H1 (cell line): ENCODE results near the gene TRIM7. TPM values are rescaled to one million over a fixed set of nuclear protein-coding genes. Genes with fewer than 3 reads are reported as not detected.

ENCODE experiments used
- CTCF ChIA-PET: fragments of 300-600 bp; sonication (Branson Sonifier 250); formaldehyde crosslinking; loops from one replicate; lab custom pipeline; 2021; ENCODE audit not compliant: partially characterized antibody; lab: Charles Lee
- POLR2A ChIA-PET: fragments of 300-600 bp; sonication (Branson Sonifier 250); formaldehyde crosslinking; loops from one replicate; lab custom pipeline; 2021; ENCODE audit warnings: inconsistent platforms; ENCODE audit not compliant: partially characterized antibody; lab: Charles Lee
- DNase-seq, 2 experiments: peaks; one replicate each; pipeline versions ENCODE4 v3.0.0 to v3.0.0-alpha.2; 2010 to 2022; ENCODE audit warnings: low spot score in 2 of 2, low read depth in 1 of 2, mixed read lengths in 1 of 2
- FAIRE-seq: peaks from 2 replicates; lab custom pipeline; 2011; peaks lifted over from hg19 to GRCh38; lab: Jason Lieb, UNC
- H2AFZ ChIP-seq: 2 replicates; pipeline ENCODE4 v1.8.1; 2012; ENCODE audit warnings: low read length, inconsistent platforms
- H2AK5ac ChIP-seq: 2 replicates; pipeline ENCODE4 v1.6.1; 2013; ENCODE audit warnings: low read depth, low read length
- H2BK120ac ChIP-seq: replicated peaks from 2 replicates; pipeline ENCODE3; 2013; ENCODE audit warnings: low read depth, low read length, inconsistent platforms
- H2BK12ac ChIP-seq: 2 replicates; pipeline ENCODE4 v1.6.1; 2013; ENCODE audit warnings: low read depth, low read length
- H2BK15ac ChIP-seq: 2 replicates; pipeline ENCODE4 v1.6.1; 2013; ENCODE audit warnings: low read length
- H2BK20ac ChIP-seq: 2 replicates; pipeline ENCODE4 v1.6.1; 2013; ENCODE audit warnings: low read length
- H2BK5ac ChIP-seq: 2 replicates; pipeline ENCODE4 v1.6.1; 2013; ENCODE audit warnings: low read depth, low read length
- H3K14ac ChIP-seq: 2 replicates; pipeline ENCODE4 v1.6.1; 2013; ENCODE audit warnings: inconsistent platforms; ENCODE audit not compliant: insufficient read length
- H3K18ac ChIP-seq: 2 replicates; pipeline ENCODE4 v1.6.1; 2013; ENCODE audit warnings: low read length; ENCODE audit errors: extremely low read depth
- H3K23ac ChIP-seq: 2 replicates; pipeline ENCODE4 v1.6.1; 2013; ENCODE audit warnings: inconsistent platforms; ENCODE audit not compliant: insufficient read length
- H3K23me2 ChIP-seq: 2 replicates; pipeline ENCODE4 v1.6.1; 2013; ENCODE audit warnings: low read depth, low read length
- H3K27ac ChIP-seq: 2 replicates; pipeline ENCODE4 v1.6.1; 2011; ENCODE audit warnings: low read depth, low read length, inconsistent platforms
- H3K27me3 ChIP-seq, 4 experiments: replicated peaks in 1 of 4; 1 replicate in 1 of 4; 2 replicates in 3 of 4; pipeline versions ENCODE4 v1.6.1 to v1.8.1; 2011 to 2013; ENCODE audit warnings: low read length in 3 of 4, mild to moderate bottlenecking in 3 of 4, inconsistent platforms in 2 of 4, mixed read lengths in 2 of 4, moderate library complexity in 1 of 4; ENCODE audit not compliant: control insufficient read depth in 3 of 4, insufficient read depth in 3 of 4; ENCODE audit errors: extremely low read depth in 1 of 4
- H3K36me3 ChIP-seq, 4 experiments: 2 replicates each; pipeline versions ENCODE4 v1.6.1 to v1.8.1; 2011 to 2013; ENCODE audit warnings: mild to moderate bottlenecking in 4 of 4, low read length in 3 of 4, moderate library complexity in 2 of 4, control low read depth in 1 of 4, inconsistent platforms in 1 of 4; ENCODE audit not compliant: insufficient read depth in 4 of 4, control insufficient read depth in 2 of 4
- H3K4ac ChIP-seq: replicated peaks from 2 replicates; pipeline ENCODE3; 2013; ENCODE audit warnings: low read length, low read depth, mixed read lengths, inconsistent platforms; ENCODE audit not compliant: insufficient read length
- H3K4me1 ChIP-seq, 4 experiments: replicated peaks in 1 of 4; 1 replicate in 1 of 4; 2 replicates in 3 of 4; pipeline versions ENCODE4 v1.6.1 to v1.8.1; 2011 to 2013; ENCODE audit warnings: low read length in 3 of 4, inconsistent platforms in 2 of 4, mixed read lengths in 1 of 4; ENCODE audit not compliant: insufficient read depth in 4 of 4, control insufficient read depth in 3 of 4
- H3K4me2 ChIP-seq, 2 experiments: 2 replicates each; pipeline versions ENCODE4 v1.6.1 to v1.8.1; 2011 to 2013; ENCODE audit warnings: low read depth in 2 of 2, low read length in 2 of 2, control low read depth in 1 of 2, inconsistent platforms in 1 of 2, mild to moderate bottlenecking in 1 of 2; ENCODE audit not compliant: insufficient read depth in 1 of 2
- H3K4me3 ChIP-seq, 4 experiments: fragments of 200-600, 300-600 bp in 1 of 4; sonication (generic), shearing (Covaris generic), sonication (Bioruptor Twin) in 1 of 4; 2 replicates each; pipeline versions ENCODE4 v1.5.1 to v1.8.1; 2011 to 2016; ENCODE audit warnings: low read length in 4 of 4, low read depth in 3 of 4, control low read depth in 2 of 4, inconsistent platforms in 2 of 4, mild to moderate bottlenecking in 2 of 4, mixed read lengths in 1 of 4, moderate library complexity in 1 of 4; ENCODE audit not compliant: insufficient read depth in 2 of 4; ENCODE audit errors: extremely low read depth in 1 of 4
- H3K56ac ChIP-seq: replicated peaks from 2 replicates; pipeline ENCODE3; 2013; ENCODE audit warnings: low read depth, mild to moderate bottlenecking, mixed read lengths, low read length, inconsistent platforms; ENCODE audit not compliant: insufficient read length
- H3K79me1 ChIP-seq: 2 replicates; pipeline ENCODE4 v1.6.1; 2013; ENCODE audit warnings: low read depth, low read length, control low read depth
- H3K79me2 ChIP-seq, 2 experiments: 2 replicates each; pipeline versions ENCODE4 v1.6.1 to v1.8.1; 2012 to 2013; ENCODE audit warnings: low read length in 2 of 2, mild to moderate bottlenecking in 2 of 2, inconsistent platforms in 1 of 2; ENCODE audit not compliant: insufficient read depth in 2 of 2, control insufficient read depth in 1 of 2
- H3K9ac ChIP-seq, 4 experiments: replicated peaks in 1 of 4; 1 replicate in 1 of 4; 2 replicates in 3 of 4; pipeline versions ENCODE4 v1.6.1 to v1.8.1; 2011 to 2013; ENCODE audit warnings: low read depth in 3 of 4, low read length in 3 of 4, control low read depth in 2 of 4, mild to moderate bottlenecking in 2 of 4, moderate library complexity in 2 of 4, inconsistent platforms in 1 of 4; ENCODE audit errors: extremely low read depth in 1 of 4
- H3K9me3 ChIP-seq, 2 experiments: 2 replicates each; pipeline versions ENCODE4 v1.6.1 to v1.8.1; 2012 to 2013; ENCODE audit warnings: mild to moderate bottlenecking in 2 of 2, moderate library complexity in 2 of 2, control low read depth in 1 of 2, inconsistent platforms in 1 of 2, low read depth in 1 of 2, low read length in 1 of 2, mixed read lengths in 1 of 2; ENCODE audit not compliant: insufficient read depth in 2 of 2
- H4K20me1 ChIP-seq, 2 experiments: replicated peaks in 1 of 2; 2 replicates each; pipeline versions ENCODE3 to v1.8.1; 2011 to 2013; ENCODE audit warnings: inconsistent platforms in 2 of 2, low read length in 2 of 2, mild to moderate bottlenecking in 1 of 2; ENCODE audit not compliant: insufficient read depth in 2 of 2, control insufficient read depth in 1 of 2
- H4K5ac ChIP-seq: 2 replicates; pipeline ENCODE4 v1.6.1; 2013; ENCODE audit warnings: low read length, low read depth, mixed read lengths, inconsistent platforms; ENCODE audit not compliant: insufficient read length
- H4K8ac ChIP-seq: 2 replicates; pipeline ENCODE4 v1.8.0; 2013; ENCODE audit warnings: mild to moderate bottlenecking, moderate library complexity, low read length, inconsistent platforms; ENCODE audit not compliant: insufficient read depth; ENCODE audit errors: extremely low read depth
- H4K91ac ChIP-seq: replicated peaks from 2 replicates; pipeline ENCODE3; 2013; ENCODE audit warnings: low read length, mixed read lengths, inconsistent platforms; ENCODE audit not compliant: insufficient read length
- CEBPB ChIP-seq: IDR thresholded peaks from 2 replicates; pipeline ENCODE4 v1.6.1; 2012; ENCODE audit warnings: low read depth, low read length
- JUN ChIP-seq: IDR thresholded peaks from 2 replicates; pipeline ENCODE4 v1.6.1; 2011; ENCODE audit warnings: low read depth, mild to moderate bottlenecking, improper control_type of control experiment, low read length
- WGBS, 2 experiments: shearing (Covaris generic) in 1 of 2; methylation state at CpG; one replicate each; pipeline versions ENCODE4 v1.1.6 to v1.1.7; 2013 to 2015; ENCODE audit warnings: low lambda C conversion rate in 2 of 2, mixed read lengths in 2 of 2, inconsistent platforms in 1 of 2, low coverage in 1 of 2, missing lambda C conversion rate in 1 of 2; ENCODE audit not compliant: insufficient replicate concordance in 2 of 2, insufficient coverage in 1 of 2, insufficient read length in 1 of 2; ENCODE audit errors: extremely low coverage in 1 of 2, missing lambda C conversion rate in 1 of 2; 5-methylcytosine and 5-hydroxymethylcytosine counted together
- polyA plus RNA-seq, 7 experiments: library from polyadenylated mRNA; depleted of rRNA in 3 of 7; stranded (reverse) in 5 of 7; unstranded in 2 of 7; fragments of >200 nt in 5 of 7; fragments of 200-250 nt in 2 of 7; gene quantifications; 1 replicate in 5 of 7; 2 replicates in 1 of 7; 4 replicates in 1 of 7; pipeline versions ENCODE4 v1.2.1 to v1.2.3, GENCODE V29; 2011 to 2013; ENCODE audit warnings: missing spikeins in 2 of 7, mixed read lengths in 2 of 7
- total RNA-seq: library from RNA; stranded (reverse); fragmentation: NEBNext Ultra II Directional; extraction: Animal tissue kit (Norgen Biotek cat#: 25700); gene quantifications from 2 replicates; pipeline ENCODE4 v1.2.1, GENCODE V29; 2021

Gene TRIM7
- total and polyA plus RNA-seq, 2 of the 8 experiments (the other 6 are each of a cell fraction or from before 2014, with no cell fraction given) = 0.36 to 0.47 TPM

DNA sequence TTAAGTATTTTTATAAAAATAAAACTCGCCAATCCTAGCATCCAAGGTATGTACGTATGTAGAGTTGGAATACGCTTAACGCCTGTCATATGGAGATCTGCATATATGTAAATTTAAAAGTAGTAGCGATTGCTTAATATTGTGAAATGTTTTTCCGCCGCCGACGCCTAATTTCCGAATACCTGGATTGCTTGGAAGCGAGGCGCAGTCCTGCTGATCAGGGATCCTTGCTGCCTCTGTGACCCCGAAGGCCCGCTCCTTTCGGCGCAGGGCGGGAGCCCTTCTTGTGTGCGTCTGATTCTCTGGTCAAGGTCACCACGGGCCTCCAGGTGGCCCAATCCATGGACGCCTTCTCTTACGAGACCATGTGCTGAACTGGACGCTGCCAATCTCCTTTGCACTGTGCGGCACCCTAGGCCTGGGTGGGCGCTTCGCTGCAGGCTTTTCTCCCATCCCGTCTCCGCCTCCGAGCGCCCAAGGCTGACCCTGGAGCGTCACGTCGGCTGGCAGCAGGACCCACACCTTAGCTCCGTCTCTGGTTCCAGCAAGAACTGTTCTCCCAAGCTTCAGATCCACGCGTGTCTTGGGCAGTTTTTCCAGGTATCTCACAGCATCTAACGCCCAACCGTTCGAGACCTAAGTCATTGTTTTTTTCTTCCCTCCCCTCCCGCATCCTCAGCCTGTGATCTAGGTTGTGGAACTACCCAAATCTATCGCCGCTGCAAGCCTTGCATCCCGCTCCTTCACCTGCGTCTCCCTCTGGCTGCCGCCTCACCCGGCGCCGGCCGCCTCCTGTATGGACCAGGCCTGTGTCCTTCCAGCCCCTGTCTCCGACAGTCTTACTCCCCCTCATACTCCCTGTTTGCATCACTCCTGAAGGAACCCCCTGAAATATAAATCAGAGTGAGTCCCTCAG, 14.5 kb upstream of the TRIM7 start:
- H3K9me3 ChIP-seq = no peaks in the 10 kb centered on the region
- no peak overlapping the region for H2BK20ac ChIP-seq
- H3K56ac ChIP-seq = no peak overlapping the region
- H2BK5ac ChIP-seq = no peak overlapping the region
- no peak overlapping the region; the same call in 1 of the 2 replicates for H4K8ac ChIP-seq
- no peak overlapping the region for H4K5ac ChIP-seq
- peaks cover 0 to 8% (median 2%) of the 10 kb centered on the region in 4 experiments; a peak in 4 of 7 replicates for H3K4me1 ChIP-seq
- no peak overlapping the region for H4K91ac ChIP-seq
- no peak overlapping the region for H2AFZ ChIP-seq
- H3K23ac ChIP-seq = no peak overlapping the region
- ChIA-PET CTCF (interaction anchor here (0.7 to 1.5 kb wide), 4 partner anchors 21 to 38 kb away, joined by 3 to 6 read pairs (median 4); no protein-coding TSS in a partner anchor), POLR2A (interaction anchor here (0.6 to 1.8 kb wide), 4 partner anchors 17 to 47 kb away, joined by 3 to 12 read pairs (median 4); partner anchors contain the start of gene RACK1)
- WGBS, 2 experiments = 93% methylated on average over 47 of the region's 49 CpGs; no CpG with 5 or more reads in 1 of the 2 experiments
- H2BK12ac ChIP-seq = no peak overlapping the region
- DNase-seq (no peak), FAIRE-seq (no peak)
- peaks cover 0 to 3% (median 1%) of the 10 kb centered on the region in 4 experiments; a peak in 2 of 7 replicates for H3K27me3 ChIP-seq
- no peak overlapping the region for H2BK15ac ChIP-seq
- no peak overlapping the region for H3K4ac ChIP-seq
- H3K14ac ChIP-seq = no peak overlapping the region
- no peak for TF ChIP-seq JUN
- 0 out of 2 replicates have a peak, but pooled peaks have one; percentile 21 for TF ChIP-seq CEBPB
- no peak overlapping the region for H3K18ac ChIP-seq
- H2BK120ac ChIP-seq = no peak overlapping the region
- H3K4me2 ChIP-seq = peak overlapping the region in 1 of 2 experiments; percentile 97; a peak in 1 of 4 replicates
- peaks cover 0 to 5% of the 10 kb centered on the region in 2 experiments; a peak in 1 of 4 replicates for H3K79me2 ChIP-seq
- peaks cover 0 to 4% of the 10 kb centered on the region in 2 experiments for H4K20me1 ChIP-seq
- H3K79me1 ChIP-seq = 0 out of 2 replicates have a peak, but pooled peaks cover 5% of the 10 kb centered on the region
- H2AK5ac ChIP-seq = no peak overlapping the region
- H3K27ac ChIP-seq = no peak overlapping the region
- H3K36me3 ChIP-seq = no peaks in the 10 kb centered on the region
- H3K23me2 ChIP-seq = peaks cover 26% of the 10 kb centered on the region
- H3K9ac ChIP-seq = no peak overlapping the region
- 0 out of 8 replicates have a peak overlapping the region, but pooled peaks of 1 of the 4 experiments have one; percentile 76 for H3K4me3 ChIP-seq
